Aorta (tissue), 5 donors: Measurements from ENCODE around the gene PRDM4. TPM values are rescaled to one million over a fixed set of nuclear protein-coding genes. Genes with fewer than 3 reads are reported as not detected.
"Not testable (repeated sequence)": the region's sequence is repeated elsewhere in the genome, so short reads cannot be mapped to it uniquely, and the experiment has no call there.

Experiments
- ATAC-seq: fragments of 200-7000 bp; cut with Tn5 transposase; one replicate; pipeline ENCODE4 v1.9.1; 2022; ENCODE audit warnings: moderate library complexity; ENCODE audit not compliant: low FRiP score
- DNase-seq, 2 donors: peaks; one replicate each; pipeline ENCODE4 v3.0.0-alpha.2; 2020
- H3K27ac ChIP-seq, 2 donors: one replicate each; pipeline ENCODE4 v1.5.1; 2013; ENCODE audit warnings: low read length in 2 of 2, mild to moderate bottlenecking in 2 of 2, moderate library complexity in 2 of 2, control low read depth in 1 of 2, inconsistent platforms in 1 of 2, low read depth in 1 of 2
- H3K27me3 ChIP-seq, 2 donors: one replicate each; pipeline ENCODE4 v1.6.1; 2013; ENCODE audit warnings: control low read depth in 1 of 2, low read length in 1 of 2, mild to moderate bottlenecking in 1 of 2, moderate library complexity in 1 of 2; ENCODE audit not compliant: insufficient read depth in 2 of 2, control insufficient read depth in 1 of 2
- H3K36me3 ChIP-seq, 2 donors: one replicate each; pipeline ENCODE4 v1.6.1; 2013; ENCODE audit warnings: control low read depth in 1 of 2, low read length in 1 of 2, mild to moderate bottlenecking in 1 of 2; ENCODE audit not compliant: insufficient read depth in 2 of 2, control insufficient read depth in 1 of 2
- H3K4me1 ChIP-seq, 2 donors: one replicate each; pipeline ENCODE4 v1.6.1; 2013; ENCODE audit warnings: low read length in 2 of 2, control low read depth in 1 of 2, mild to moderate bottlenecking in 1 of 2, moderate library complexity in 1 of 2; ENCODE audit not compliant: insufficient read depth in 2 of 2, control insufficient read depth in 1 of 2
- H3K4me3 ChIP-seq, 2 donors: one replicate each; pipeline ENCODE4 v1.5.1; 2013; ENCODE audit warnings: low read length in 2 of 2, control low read depth in 1 of 2, mild to moderate bottlenecking in 1 of 2
- H3K9me3 ChIP-seq: one replicate; pipeline ENCODE4 v1.6.1; 2013; ENCODE audit warnings: mild to moderate bottlenecking, low read length; ENCODE audit not compliant: control insufficient read depth
- WGBS, 2 donors: extraction: QIAGEN DNeasy Blood & Tissue Kit; methylation state at CpG; one replicate each; pipeline ENCODE4 v1.1.7; 2013; 5-methylcytosine and 5-hydroxymethylcytosine counted together
- intact Hi-C, 2 donors: fragments of 100-400 bp; cut with DNase I; formaldehyde crosslinking; loops; one replicate each; pipeline versions ENCODE4 v1.14.2 to v1.15.0; 2022
- polyA plus RNA-seq, 2 donors: library from polyadenylated mRNA; stranded (reverse); fragments of 200-250 nt; gene quantifications; one replicate each; pipeline ENCODE4 v1.2.3, GENCODE V29; 2013
- total RNA-seq, 2 donors: library from RNA; stranded (reverse); fragmentation: NEBNext Ultra II Directional; extraction: Animal tissue kit (Norgen Biotek cat#: 25700); gene quantifications; one replicate each; pipeline ENCODE4 v1.2.1, GENCODE V29; 2021
- donor health status: healthy with polysubstance abuse.
- donor health status: Bipolar disorder and iron deficiency.
- donor health status: DM: no; HTN: no; CAD: no.
- donor health status: DM: no; HTN: no; CAD: no.
- donor health status: DM: yes; HTN: yes; CAD: no.

The PRDM4 gene
- total and polyA plus RNA-seq, 4 donors = 11.1 to 26.7 (median 21.3) TPM

GRCh38 chr12:107730618-107731341 is 30.2 kb downstream of the PRDM4 start:
- Histone ChIP-seq H3K27me3 (no peaks in the 10 kb centered on the region), H3K9me3 (no peaks in the 10 kb centered on the region), H3K4me1 (no peaks in the 10 kb centered on the region), H3K36me3 (peaks cover 9 to 22% of the 10 kb centered on the region in 2 donors), H3K4me3 (no peak overlapping the region), H3K27ac (no peak overlapping the region)
- 64% methylated on average over 4 of the region's 4 CpGs for WGBS, 2 donors
- intact Hi-C loops = no loop called here
- ATAC-seq (no peak), DNase-seq (no peak)

GRCh38 chr12:107727742-107728141 is 33.2 kb downstream of the PRDM4 start:
- H3K27me3 ChIP-seq, H3K4me1 ChIP-seq, ATAC-seq, DNase-seq, intact Hi-C loops, H3K4me3 ChIP-seq, H3K27ac ChIP-seq, H3K36me3 ChIP-seq, H3K9me3 ChIP-seq: not testable (repeated sequence)
- WGBS, 2 donors = no CpG with 5 or more reads among the region's 1 CpG

- ATAC-seq, H3K36me3 ChIP-seq, H3K4me1 ChIP-seq, H3K27ac ChIP-seq, H3K4me3 ChIP-seq, intact Hi-C loops, H3K9me3 ChIP-seq, DNase-seq, H3K27me3 ChIP-seq: not testable (repeated sequence)
- WGBS, 2 donors = 83 to 90% methylated on average over 1 of the region's 1 CpG
These were observed 33.6 kb downstream of the PRDM4 start for GRCh38 chr12:107727327-107727726.

GRCh38 chr12:107718606-107719005 is 42.3 kb downstream of the PRDM4 start:
- ATAC-seq (no peak), DNase-seq (no peak)
- Histone ChIP-seq H3K9me3 (no peaks in the 10 kb centered on the region), H3K4me3 (no peak overlapping the region), H3K4me1 (no peaks in the 10 kb centered on the region), H3K27ac (no peak overlapping the region), H3K27me3 (no peaks in the 10 kb centered on the region), H3K36me3 (peaks cover 0 to 6% of the 10 kb centered on the region in 2 donors)
- 98 to 100% methylated on average over 1 of the region's 1 CpG for WGBS, 2 donors
- intact Hi-C loops = no loop called here

GRCh38 chr12:107715780-107716179 is 45.2 kb downstream of the PRDM4 start:
- H3K36me3 ChIP-seq = peaks cover 4 to 15% of the 10 kb centered on the region in 2 donors

GRCh38 chr12:107705522-107705921 is 55.4 kb downstream of the PRDM4 start:
- H3K27ac ChIP-seq, H3K9me3 ChIP-seq, H3K4me3 ChIP-seq, intact Hi-C loops, H3K27me3 ChIP-seq, H3K36me3 ChIP-seq, DNase-seq, ATAC-seq, H3K4me1 ChIP-seq: not testable (repeated sequence)
- WGBS, 2 donors = 95 to 96% methylated on average over 4 to 5 of the region's 5 CpGs

More at GRCh38 chr12:107715780-107716179, 45.2 kb downstream of the PRDM4 start:
- Histone ChIP-seq H3K27me3 (no peaks in the 10 kb centered on the region), H3K4me1 (no peaks in the 10 kb centered on the region), H3K9me3 (no peaks in the 10 kb centered on the region), H3K27ac (no peak overlapping the region), H3K4me3 (no peak overlapping the region)
- no peak for DNase-seq
- ATAC-seq = no peak
- intact Hi-C loops = no loop called here

GRCh38 chr12:107704041-107704440 is 56.9 kb downstream of the PRDM4 start:
- ATAC-seq (no peak), DNase-seq (no peak)
- H3K4me3 ChIP-seq = no peak overlapping the region
- intact Hi-C loops = no loop called here
- no peaks in the 10 kb centered on the region for H3K9me3 ChIP-seq
- no peak overlapping the region for H3K27ac ChIP-seq
- H3K36me3 ChIP-seq = peaks cover 6 to 7% of the 10 kb centered on the region in 2 donors
- H3K4me1 ChIP-seq = no peaks in the 10 kb centered on the region
- 67 to 70% methylated on average over 5 of the region's 5 CpGs for WGBS, 2 donors
- H3K27me3 ChIP-seq = no peaks in the 10 kb centered on the region

GRCh38 chr12:107702106-107702505 is 58.8 kb downstream of the PRDM4 start:
- no peaks in the 10 kb centered on the region for H3K4me1 ChIP-seq
- DNase-seq = no peak
- no peak overlapping the region for H3K4me3 ChIP-seq
- 34 to 37% methylated on average over 4 of the region's 4 CpGs for WGBS, 2 donors
- intact Hi-C loops = no loop called here
- H3K9me3 ChIP-seq = no peaks in the 10 kb centered on the region
- ATAC-seq = no peak
- peak overlapping the region in 1 of 2 donors; percentile 33 for H3K27ac ChIP-seq
- H3K27me3 ChIP-seq = no peaks in the 10 kb centered on the region
- H3K36me3 ChIP-seq = peaks cover 2 to 6% of the 10 kb centered on the region in 2 donors

- H3K9me3 ChIP-seq, ATAC-seq, intact Hi-C loops, H3K36me3 ChIP-seq, DNase-seq, H3K27ac ChIP-seq, H3K4me3 ChIP-seq, H3K4me1 ChIP-seq, H3K27me3 ChIP-seq: not testable (repeated sequence)
- WGBS, 2 donors = 75 to 81% methylated on average over 2 of the region's 2 CpGs
These were observed 65.2 kb downstream of the PRDM4 start for GRCh38 chr12:107695772-107696171.
